ENCODE results near the gene BLOC1S1. TPM values are rescaled to one million over a fixed set of nuclear protein-coding genes. Genes with fewer than 3 reads are reported as not detected.

Gene BLOC1S1
- total RNA-seq, 1 donor from 2014 or later = 134 TPM

DNA sequence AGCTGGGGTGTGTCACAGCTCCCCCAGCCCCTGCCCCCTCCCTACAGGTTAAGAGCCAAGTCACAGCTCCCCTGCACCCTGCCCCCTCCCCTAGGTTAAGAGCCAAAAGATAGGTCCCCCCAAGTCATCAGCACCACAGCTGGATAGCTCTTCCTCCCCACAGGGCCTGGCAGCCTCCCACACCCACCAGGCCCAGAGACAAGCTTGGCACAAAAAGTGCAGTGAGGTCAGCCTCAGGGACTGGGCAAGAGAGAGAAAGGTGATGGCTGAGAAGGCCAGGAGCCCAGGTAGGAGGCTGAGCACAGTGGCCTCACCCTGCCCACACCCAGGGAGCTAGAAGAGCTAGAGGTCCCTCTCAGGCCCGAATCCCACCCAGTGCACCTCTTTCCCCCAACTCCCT, 16.9 kb upstream of the BLOC1S1 start:
- TF ChIP-seq, protein P1, sequence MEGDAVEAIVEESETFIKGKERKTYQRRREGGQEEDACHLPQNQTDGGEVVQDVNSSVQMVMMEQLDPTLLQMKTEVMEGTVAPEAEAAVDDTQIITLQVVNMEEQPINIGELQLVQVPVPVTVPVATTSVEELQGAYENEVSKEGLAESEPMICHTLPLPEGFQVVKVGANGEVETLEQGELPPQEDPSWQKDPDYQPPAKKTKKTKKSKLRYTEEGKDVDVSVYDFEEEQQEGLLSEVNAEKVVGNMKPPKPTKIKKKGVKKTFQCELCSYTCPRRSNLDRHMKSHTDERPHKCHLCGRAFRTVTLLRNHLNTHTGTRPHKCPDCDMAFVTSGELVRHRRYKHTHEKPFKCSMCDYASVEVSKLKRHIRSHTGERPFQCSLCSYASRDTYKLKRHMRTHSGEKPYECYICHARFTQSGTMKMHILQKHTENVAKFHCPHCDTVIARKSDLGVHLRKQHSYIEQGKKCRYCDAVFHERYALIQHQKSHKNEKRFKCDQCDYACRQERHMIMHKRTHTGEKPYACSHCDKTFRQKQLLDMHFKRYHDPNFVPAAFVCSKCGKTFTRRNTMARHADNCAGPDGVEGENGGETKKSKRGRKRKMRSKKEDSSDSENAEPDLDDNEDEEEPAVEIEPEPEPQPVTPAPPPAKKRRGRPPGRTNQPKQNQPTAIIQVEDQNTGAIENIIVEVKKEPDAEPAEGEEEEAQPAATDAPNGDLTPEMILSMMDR (IDR thresholded peaks at IDR 0.05) = no peak
- no peak overlapping the region for H3K27ac ChIP-seq
- H3K36me3 ChIP-seq = no peaks in the 10 kb centered on the region
- DNase-seq (no peak), ATAC-seq (no peak)
- no peak overlapping the region for H3K4me3 ChIP-seq
- H3K9me3 ChIP-seq = no peaks in the 10 kb centered on the region
- H3K27me3 ChIP-seq (ENCODE audit: low read depth) = no peaks in the 10 kb centered on the region
- intact Hi-C loops (cut with DNase I) = no loop called here
- H3K4me1 ChIP-seq = no peaks in the 10 kb centered on the region

DNA sequence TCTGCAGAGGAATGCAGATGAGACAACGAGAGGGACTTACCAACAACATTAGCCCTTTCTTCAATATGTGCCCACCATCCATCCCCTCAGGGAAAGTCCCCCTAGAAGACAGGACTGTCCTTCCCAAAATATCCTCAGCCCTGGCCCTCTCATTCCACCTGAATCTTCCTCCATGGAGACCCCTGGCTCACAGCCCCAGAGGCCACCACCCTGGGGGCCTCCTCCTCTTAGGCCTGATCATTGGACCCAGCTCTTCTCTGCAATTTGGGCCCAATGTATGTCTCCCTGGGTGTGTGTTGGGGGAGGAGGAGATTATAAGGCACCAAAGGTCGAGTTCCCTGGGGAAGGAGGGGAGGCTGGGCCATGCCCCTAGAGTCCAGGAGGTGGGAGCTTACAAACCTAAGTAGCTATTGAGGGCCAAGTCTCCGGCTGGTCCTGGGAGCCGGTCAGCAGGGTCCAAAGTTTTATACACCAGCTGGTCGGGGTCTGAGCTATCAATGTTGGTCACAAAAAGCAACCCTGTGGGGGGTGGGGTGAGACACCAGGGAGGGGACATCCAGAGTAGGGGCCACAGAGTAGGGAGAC, 16.3 kb upstream of the BLOC1S1 start:
- no peaks in the 10 kb centered on the region for H3K36me3 ChIP-seq
- no peak overlapping the region for H3K27ac ChIP-seq
- no peak for DNase-seq
- intact Hi-C loops (cut with DNase I) = no loop called here
- H3K27me3 ChIP-seq (ENCODE audit: low read depth) = no peaks in the 10 kb centered on the region
- H3K4me1 ChIP-seq = no peaks in the 10 kb centered on the region
- TF ChIP-seq, protein P1 (IDR thresholded peaks at IDR 0.05) = no peak
- no peak for ATAC-seq
- no peak overlapping the region for H3K4me3 ChIP-seq
- no peaks in the 10 kb centered on the region for H3K9me3 ChIP-seq

DNA sequence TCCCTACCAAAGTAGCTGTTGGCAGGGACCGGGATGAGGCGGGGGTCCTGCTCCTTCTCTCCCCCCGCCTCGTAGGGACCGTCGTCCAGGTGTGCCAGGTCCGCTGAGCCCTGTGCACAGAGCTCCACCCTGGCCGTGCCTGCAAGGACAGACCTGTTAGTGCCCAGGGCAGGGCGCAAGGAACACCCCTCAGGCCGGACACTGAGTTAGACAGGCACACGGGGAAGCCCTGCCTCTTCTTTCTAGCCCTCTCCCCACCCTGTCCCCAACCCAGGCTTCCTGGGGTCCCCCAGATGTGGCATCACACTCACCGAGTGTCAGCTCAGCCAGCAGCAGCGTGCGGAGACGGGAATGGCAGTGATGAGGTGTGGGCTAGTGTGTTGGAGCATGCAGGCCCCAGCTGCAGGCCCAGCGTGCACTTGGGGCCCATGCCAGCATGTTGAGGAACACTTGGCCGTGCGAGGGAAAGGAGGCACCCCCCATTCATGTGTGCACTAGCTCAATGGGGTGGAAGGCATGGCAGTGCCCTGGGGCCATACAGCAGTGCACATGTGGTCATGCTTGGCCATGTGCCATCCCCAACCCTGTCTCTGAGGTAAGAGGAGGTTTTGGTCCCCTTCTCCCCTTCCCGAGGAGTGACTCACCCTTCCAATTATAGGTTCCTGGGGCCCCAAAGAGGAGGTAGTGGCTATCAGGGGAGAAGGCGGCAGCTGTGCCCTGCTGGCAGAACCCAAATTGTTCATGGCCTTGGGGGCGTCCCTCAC, 15.4 kb upstream of the BLOC1S1 start:
- Histone ChIP-seq H3K36me3 (no peaks in the 10 kb centered on the region), H3K4me1 (no peaks in the 10 kb centered on the region), H3K27me3 (ENCODE audit: low read depth) (no peaks in the 10 kb centered on the region), H3K4me3 (no peak overlapping the region), H3K9me3 (no peaks in the 10 kb centered on the region), H3K27ac (no peak overlapping the region)
- ATAC-seq (no peak), DNase-seq (no peak)
- intact Hi-C loops (cut with DNase I) = no loop called here
- TF ChIP-seq, protein P1 (IDR thresholded peaks at IDR 0.05) = no peak

- no peak overlapping the region for H3K4me3 ChIP-seq
- ATAC-seq (no peak), DNase-seq (no peak)
- H3K27ac ChIP-seq = no peak overlapping the region
- intact Hi-C loops (cut with DNase I) = no loop called here
- H3K9me3 ChIP-seq = no peaks in the 10 kb centered on the region
- H3K4me1 ChIP-seq = peaks cover 8% of the 10 kb centered on the region
- no peaks in the 10 kb centered on the region for H3K36me3 ChIP-seq
- H3K27me3 ChIP-seq (ENCODE audit: low read depth) = peaks cover 14% of the 10 kb centered on the region
- TF ChIP-seq, protein P1 (IDR thresholded peaks at IDR 0.05) = no peak
Measured at GRCh38 chr12:55702861-55703260, 13.0 kb upstream of the BLOC1S1 start.

- Histone ChIP-seq H3K27me3 (ENCODE audit: low read depth) (peaks cover 14% of the 10 kb centered on the region), H3K4me1 (peaks cover 10% of the 10 kb centered on the region), H3K36me3 (no peaks in the 10 kb centered on the region), H3K27ac (no peak overlapping the region), H3K9me3 (no peaks in the 10 kb centered on the region), H3K4me3 (no peak overlapping the region)
- TF ChIP-seq, protein P1 (IDR thresholded peaks at IDR 0.05) = no peak
- ATAC-seq (no peak), DNase-seq (no peak)
- intact Hi-C loops (cut with DNase I) = no loop called here
Measured at GRCh38 chr12:55703288-55703687, 12.6 kb upstream of the BLOC1S1 start.

All from lower lobe of right lung (tissue), 2 donors.